Activated CD8-positive, alpha-beta memory T cell treated with anti-CD3 and anti-CD28 coated beads, Interleukin-2, amount 50 U/mL, for 1 hour (primary cell): ENCODE measurements around the gene SYT8.
"Not testable (repeated sequence)": the region's sequence is repeated elsewhere in the genome, so short reads cannot be mapped to it uniquely, and the experiment has no call there.

ENCODE experiments used
- DNase-seq: peaks from one replicate; pipeline ENCODE4 v3.0.0-alpha.2; 2020; ENCODE audit errors: extremely low read depth

The SYT8 gene

DNA sequence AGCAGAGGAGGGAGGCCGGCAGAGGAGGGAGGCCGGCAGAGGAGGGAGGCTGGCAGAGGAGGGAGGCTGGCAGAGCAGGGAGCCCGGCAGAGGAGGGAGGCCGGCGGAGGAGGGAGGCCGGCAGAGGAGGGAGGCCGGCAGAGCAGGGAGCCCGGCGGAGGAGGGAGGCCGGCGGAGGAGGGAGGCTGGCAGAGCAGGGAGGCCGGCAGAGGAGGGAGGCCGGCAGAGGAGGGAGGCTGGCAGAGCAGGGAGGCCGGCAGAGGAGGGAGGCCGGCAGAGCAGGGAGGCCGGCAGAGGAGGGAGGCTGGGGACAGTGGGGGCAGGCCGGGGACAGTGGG, 39.0 kb downstream of the SYT8 start:
- DNase-seq = not testable (repeated sequence)

DNA sequence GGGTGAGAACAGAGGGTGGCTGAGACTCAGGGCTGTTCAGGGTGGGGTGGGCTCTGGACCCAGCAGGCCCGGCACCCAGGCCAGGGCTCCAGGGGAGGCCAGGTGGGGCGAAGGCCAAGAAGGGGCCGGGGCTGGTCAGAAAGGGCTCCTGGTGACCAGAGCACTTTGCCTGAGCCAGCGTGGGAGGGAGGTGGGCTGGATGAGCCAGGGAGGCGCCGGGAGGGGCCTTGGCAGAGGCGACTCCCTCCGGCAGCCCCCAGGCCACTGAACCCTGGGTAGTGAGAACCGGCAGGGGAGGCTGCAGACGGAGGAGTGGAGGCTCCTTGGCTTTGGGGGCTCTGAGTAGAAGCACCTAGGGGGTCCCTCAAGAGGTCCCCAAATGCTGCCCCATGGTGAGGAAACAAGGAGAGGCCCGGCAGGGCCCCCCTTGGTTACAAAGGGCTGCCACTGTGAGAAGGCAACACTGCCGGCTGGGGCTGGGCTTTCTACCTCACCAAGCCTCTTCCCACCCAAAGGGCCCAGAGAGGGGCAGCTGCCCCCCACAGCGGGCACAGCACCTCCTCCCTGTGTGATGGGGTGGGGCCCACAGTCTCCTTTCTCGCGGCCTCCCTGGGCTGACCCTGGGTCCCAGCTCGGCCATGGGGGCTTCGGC, 39.8 kb downstream of the SYT8 start:
- DNase-seq = not testable (repeated sequence)

DNA sequence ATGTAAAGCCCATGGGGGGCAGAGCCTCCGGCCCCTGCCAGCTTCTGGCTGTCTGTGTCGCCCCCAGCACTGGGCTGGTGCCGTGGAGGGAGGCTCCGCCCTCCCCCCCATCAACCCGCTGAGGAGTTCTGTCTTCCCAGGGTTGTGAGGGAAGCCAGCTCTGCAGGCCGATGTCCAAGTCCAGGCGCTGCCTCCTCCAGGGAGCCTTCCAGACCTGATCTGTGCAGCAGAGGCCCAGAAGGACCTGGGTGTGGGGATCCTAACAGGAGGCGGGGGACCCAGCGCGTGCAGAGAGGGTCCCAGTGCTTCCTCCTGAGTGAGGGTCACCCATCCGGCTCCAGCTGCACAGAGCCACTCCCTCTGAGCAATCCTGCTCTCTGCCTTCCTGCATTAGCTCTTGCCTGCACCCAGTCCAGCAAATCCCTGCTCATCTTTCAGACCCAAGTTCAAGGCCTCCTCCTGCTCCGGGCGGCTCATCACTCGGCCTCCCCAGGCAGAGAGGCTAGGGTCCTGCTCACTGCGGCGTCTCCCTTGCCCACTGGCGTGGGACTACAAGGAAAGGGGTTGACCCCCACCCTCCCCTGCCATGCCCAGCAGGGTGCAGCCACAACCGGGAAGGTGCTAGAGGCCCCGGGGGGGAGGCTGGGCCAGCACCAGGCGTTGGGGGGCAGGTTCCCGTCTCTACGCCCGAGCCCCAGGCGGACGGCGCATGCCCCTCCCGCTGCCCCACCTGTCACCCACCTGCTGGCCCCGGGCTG, 40.5 kb downstream of the SYT8 start:
- no peak for DNase-seq

DNA sequence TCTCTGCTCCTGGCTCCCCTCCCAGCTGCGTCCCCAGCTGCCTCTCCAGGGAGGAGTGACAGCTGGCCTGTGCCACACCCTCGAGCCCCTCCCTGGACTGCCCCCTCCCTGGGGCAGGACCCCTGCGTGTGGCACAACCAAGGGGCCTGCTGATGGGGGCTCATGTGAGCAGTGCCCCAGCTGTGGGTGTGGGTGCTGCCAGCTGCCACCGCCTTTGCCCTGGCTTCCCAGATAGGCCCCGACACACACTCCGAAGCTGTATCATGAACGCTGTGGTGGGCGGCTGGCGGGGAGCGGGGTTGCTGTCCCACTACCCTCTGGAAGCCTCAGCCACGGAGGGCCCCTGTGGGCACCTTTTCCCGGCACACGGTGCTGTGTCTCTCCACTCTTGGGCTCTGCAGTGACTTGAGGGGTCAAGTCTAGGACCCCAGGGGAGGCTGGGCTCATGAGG, 41.1 kb downstream of the SYT8 start:
- not testable (repeated sequence) for DNase-seq

DNA sequence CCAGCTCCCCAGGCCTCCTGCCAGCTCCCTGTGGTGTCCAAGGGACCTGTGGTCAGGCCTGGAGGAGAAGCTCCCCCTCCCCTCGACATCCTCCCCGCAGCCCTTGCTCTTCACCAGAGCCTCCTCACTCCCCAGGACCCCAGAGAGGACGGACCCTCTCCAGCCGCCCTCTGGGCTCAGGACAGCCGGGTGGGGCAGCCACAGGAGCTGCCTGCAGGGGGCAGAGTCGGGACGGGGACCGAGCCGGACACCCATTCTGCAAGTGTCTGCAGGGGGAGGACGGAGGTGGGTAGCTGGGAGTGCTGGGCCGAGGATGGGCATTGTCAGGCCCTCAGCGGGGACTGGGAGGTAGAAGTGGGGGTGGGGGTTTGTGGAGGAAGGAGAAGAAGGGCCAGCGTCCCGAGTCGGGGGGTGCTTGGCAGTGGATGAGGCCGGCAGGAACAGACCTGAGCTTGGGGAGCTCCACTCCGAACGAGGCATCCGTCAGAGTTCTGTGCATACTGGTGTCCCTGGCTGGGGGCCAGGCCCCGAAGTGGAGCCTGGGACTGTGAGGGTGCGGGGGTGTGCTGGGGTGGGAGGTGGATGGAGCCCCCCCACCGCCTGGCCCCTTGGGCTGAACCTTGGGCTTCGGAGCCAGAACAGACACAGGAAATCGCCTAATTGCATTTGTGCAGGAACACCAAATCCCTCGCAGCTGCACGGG, 41.7 kb downstream of the SYT8 start:
- no peak for DNase-seq

DNA sequence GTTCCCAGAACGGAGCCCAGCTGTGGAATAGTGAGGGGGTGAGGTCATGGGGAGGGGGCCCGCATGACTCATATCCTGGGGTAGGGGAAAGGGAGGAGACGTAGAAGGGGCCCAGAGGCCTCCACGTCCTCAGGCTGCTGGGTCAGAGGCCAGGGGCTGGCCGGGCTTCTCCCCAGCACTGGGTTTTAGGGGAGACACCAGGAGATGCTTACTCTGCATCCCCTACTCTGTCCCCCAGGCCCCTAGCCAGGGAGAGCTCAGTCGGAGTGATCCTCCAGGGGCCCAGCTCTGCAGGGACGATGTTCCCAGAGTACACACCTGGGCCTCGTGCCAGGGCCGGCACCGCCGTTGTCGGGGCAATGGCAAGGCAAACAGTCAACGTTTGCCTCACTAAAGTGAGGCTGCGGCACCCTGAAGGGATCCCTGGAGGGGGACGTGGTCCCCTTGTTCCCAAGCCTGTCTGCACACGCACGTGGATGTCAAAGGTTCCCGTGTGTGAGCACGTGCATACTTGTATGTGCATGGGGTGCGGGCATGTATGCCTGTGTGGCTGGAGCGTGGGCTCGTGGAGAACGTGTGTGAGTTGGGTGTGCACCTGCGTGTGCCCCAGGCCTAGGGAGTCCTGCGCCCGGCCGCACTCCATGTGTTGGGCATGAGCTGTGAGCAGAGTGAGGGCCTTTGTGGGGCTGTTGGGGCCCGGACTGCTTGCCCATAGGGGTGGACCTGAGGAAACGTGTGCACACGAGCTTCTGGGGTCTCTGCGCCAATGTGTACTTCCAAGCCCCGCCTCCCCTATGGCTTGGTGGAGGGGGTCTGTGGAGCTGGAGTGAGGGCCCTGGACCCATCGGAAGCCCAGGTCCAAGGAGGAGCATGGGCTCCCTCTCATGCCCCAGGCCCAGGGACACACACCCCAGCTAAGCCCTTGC, 42.7 kb downstream of the SYT8 start:
- DNase-seq = no peak

DNA sequence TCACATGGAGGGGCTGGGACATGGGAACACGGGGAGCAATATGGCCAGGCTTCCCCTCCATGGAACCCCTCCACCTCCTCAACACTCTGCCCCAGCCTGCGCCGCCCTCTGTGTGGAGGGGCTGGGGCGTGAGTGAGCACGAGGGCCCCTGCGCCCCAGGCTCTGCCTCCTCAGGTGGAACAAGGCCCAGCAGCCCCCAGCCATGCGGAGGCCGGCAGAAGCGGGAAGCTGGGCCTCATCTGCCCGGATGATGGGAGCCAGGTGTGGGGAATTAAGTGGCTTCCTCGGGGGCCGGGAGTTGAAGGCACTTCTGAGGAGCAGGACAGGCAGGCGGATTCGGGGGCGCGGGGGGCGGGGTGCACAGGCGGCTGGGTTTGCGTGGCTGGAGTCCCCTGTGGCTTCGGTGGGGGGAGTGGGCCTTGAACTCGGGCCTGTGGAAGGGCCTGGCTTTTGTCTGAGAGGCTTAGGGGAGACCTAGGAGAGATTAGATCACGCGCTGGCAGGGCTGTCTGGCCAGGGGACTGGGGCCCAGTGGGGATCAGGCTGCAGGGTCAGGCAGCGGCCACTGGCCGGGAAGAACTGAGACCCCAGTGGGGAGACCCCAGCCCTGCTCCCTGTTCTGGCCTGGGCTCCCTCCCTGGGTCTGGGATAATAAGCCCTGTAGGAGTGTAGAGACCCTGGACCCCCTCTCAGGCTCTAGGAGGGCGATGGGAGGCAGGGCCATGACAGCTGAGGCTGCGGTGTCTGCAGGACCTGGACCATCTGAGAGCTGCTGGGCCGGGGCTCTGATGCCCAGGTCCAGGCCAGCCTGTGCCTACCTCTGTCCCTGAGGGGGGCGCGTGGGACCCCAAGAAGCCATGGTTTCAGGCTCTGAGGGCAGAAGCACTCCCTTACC, 43.6 kb downstream of the SYT8 start:
- no peak for DNase-seq

DNA sequence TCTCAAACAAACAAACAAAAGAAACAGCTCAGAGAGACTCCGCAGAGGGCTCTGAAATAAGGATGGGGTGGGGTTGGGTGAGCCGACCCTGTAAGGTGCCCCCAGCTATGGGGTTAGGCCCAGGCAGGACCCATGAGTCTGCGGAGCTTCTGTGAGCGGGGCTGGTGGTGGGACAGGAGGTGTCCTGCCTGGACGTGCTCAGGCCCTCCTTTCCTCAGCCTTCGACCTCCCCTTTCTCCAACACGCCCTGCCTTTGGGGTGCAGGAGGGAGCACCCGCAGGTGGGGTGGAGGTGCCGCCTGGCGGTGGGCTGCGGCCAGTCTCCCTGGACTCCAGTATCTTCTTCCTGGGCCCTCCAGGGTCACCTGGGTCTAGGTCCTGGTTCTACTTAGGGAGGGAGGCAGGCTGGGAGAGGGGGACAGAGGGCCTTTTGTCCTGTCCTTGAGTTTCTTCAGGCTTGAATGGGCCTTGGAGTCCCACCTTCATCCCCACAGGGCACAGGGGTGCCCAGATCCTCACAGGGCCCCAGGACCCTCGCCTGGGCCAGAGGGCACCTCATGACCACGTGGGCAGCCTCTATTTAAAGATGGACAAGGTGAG, 44.7 kb downstream of the SYT8 start:
- no peak for DNase-seq

DNA sequence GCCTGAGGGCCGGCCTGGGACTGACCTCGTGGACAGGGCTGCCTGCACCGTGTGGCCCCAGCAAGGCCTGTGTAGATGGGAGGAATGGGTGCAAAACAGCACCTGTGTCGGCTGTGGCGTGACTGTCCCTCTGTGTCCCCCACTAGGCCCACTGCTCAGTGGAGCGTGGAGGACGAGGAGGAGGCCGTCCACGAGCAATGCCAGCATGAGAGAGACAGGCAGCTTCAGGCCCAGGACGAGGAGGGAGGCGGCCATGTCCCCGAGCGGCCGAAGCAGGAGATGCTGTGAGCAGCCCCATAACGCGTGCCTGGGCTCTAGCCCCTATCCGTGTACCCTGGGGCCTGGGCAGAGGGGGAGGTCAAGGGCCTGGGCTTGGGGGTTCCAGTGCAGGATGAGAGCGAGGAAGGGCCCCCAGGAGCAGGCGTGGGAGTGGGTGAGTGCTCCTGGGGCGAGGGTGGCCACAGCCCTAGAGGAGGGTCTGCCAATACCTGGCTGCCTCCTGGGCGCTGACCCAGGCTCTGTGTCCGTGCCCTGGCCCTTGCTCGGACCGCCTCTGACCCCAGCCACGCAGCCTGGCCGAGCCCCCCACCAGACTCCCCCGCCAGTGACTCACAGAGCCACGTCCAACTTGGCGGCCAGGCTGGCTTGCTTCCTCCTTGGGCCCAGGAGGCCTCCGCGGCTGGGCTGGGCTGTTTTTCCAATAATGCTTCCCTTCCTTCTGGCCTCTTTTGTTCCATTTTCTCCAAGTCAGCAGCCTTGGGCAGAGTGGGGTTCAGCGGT, 45.3 kb downstream of the SYT8 start:
- DNase-seq = no peak

DNA sequence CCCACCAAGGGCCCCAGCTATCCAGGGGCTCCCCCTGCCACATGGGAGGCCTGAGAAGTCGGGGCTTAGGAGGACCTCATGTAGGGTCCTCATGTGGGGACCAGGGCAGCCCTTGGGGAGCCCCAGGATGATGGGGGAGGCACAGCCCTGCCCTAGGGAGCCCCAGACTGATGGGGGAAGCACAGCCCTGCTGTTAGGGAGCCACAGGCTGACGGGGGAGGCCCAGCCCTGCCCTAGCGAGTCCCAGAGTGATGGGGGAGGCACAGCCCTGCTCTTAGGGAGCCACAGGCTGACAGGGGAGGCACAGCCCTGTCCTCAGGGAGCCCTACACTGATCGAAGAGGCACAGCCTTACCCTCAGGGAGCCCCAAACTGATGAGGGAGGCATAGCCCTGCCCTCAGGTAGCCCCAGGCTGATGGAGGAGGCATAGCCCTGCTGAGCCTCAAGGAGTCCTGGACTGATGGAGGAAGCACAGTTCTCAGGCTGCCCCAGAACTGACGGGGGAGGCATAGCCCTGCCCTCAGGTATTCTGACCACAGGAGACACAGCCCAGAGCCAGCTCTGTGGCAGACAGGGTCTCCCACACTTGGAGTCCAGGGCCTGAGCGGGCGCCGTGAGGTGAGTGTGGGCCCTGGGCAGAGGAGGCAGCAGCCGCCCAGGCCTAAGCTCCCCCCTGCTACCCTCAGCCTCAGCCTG, 46.1 kb downstream of the SYT8 start:
- no peak for DNase-seq

DNA sequence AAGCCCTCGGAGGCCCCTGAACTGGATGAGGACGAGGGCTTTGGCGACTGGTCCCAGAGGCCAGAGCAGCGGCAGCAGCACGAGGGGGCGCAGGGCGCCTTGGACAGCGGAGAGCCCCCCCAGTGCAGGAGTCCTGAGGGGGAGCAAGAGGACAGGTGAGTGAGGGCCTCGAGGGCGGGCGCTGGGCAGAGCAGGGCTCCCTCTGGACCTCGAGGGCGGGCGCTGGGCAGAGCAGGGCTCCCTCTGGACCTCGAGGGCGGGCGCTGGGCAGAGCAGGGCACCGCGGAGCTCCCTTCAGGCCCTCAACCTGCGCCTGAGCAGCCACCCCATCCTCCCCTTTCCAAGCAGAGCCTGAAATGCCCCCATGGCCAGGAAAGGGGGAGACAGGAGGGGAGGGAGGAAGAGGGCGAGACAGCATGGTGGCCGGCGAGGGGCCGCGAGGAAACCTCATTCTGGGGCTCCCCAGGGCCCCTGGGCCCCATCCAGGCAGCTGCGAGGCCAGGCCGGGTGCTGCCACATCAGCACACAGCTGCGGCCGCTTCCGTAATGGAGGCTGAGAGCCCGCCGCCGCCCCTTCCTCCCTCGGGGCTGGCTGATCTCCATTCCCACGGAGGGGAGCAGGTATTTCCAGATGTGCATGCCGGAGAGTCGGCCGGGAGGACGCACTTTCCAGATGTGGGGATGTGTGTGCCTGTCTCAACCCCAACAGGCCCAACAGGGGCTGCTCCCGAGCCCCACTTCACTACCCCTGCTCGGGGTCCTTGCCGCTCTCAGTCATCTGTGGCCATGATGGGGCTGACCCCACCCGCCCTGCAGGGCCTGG, 46.9 kb downstream of the SYT8 start:
- no peak for DNase-seq

DNA sequence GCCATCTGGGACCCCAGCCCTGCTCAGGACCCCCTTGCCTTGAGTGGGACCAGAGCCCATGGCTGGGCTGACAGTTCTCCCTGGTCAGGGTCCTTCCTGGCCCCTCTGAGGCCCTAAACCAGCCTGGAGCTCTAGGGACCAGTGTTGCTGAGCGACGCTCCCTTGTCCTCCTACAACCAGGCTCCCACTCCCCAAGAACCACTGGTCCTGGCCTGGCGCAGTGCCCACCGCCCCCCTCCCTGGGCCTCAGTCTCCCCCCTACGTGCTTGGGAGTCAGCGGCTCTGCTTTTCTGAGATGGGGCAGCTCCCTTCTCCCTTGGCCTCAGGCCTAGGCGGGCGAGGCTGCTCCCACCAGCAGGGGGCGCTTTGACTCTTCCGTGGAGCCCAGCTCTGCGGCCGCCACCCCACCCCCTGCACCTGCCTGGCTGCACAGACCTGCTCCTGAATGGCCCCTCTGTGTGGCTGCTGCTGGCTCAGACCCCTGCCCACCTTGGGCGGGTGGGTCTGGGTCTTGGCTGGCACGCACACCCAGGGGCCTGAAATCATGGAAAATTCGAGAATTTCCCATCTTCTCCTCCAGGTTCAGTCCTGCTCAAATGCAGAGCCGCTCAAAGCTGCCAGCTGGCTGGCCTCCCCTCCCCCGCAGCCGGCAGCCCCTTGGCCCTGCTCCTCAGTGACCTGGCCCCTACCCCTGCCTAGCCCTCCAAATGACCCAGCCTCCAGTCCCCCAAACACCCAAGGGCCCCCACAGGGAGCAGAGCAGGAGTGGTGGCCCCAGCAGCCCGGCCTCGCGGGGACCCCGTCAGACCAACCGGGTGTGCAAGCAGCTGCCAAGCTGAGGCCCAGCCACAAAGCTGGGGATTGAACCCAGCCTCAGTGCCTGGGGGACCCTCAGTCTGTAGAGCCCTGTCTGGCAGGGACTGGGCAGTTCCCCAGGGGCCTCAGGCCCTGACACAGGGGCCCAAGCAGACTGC, 47.8 kb downstream of the SYT8 start:
- DNase-seq = peak; percentile 29

DNA sequence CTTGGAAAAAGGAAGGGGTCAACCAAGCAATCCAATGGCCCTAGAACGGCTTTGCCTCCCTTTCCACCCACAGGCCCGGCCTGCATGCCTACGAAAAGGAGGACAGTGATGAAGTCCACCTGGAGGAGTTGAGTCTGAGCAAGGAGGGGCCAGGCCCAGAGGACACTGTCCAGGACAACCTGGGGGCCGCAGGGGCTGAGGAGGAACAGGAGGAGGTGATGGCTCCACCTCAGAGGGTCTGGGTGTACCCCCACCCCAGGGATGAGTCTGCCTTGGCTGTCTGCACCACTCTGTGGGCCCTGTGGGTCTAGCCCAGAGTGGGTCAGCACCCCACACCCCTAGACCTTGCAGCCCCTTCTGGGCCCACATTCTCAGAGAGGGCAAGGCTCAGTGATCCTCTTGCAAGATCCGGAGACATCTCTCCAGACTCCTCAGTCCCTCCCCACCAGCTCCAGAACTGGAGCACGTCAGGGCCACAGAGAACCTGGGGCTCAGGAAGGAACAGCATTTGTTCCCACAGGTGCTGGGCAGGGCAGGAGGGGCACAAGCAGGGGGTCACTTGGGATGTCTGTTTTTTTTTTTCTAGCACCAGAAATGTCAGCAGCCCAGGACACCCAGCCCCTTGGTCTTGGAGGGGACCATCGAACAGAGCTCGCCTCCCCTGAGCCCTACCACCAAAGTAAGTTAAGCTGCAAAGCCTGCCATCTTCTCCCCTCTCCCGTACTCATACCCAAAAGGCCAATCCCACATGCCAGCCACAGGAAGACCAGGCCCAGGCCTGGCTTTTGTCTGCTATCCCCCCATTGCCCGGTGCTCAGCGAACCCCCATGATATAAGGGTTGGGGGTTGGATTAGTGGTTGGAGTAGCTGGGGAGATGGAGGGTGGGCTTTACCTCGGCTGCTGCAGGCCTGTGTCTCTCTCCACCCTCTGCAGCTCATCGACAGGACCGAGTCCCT, 48.8 kb downstream of the SYT8 start:
- no peak for DNase-seq

DNA sequence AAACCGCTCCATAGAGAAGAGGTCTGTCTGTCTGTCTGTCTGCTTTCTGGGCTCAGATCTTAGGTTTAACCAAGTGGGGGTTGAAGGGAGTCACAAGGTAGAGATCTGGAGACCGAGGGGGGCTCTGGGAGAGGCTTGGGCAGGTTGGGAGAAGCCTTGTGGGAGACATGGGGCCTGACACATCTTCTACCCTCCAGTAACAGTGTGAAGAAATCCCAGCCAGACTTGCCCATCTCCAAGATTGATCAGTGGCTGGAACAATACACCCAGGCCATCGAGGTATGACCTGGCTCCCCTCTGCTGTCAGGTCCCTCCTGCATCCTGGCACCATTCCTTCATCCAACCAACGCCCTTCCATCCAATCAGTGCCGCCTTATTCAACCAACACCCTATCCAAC, 49.5 kb downstream of the SYT8 start:
- DNase-seq = no peak

DNA sequence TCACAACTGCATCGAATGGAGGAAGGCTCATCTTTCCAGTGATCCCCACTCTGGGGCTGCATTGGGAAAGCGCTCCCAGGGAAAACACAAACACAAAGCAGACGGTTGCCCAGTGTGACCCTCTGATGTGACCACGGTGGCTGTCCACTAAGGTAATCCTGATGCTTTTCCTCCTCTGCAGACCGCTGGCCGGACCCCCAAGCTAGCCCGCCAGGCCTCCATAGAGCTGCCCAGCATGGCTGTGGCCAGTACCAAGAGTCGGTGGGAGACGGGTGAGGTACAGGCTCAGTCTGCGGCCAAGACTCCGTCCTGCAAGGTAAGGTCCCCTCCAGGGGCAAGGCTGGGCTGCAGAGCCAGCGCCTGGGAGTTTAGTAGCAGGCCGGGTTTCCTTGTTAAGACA, 51.8 kb downstream of the SYT8 start:
- DNase-seq = not testable (repeated sequence)
